ENCODE measurements around the gene HSPBAP1. TPM values are rescaled to one million over a fixed set of nuclear protein-coding genes. Genes with fewer than 3 reads are reported as not detected.

Gene HSPBAP1
- total RNA-seq, 4 donors from 2014 or later, result 12.4 to 17.3 (median 15.8) TPM

- no peak for DNase-seq
- 89 to 90% methylated on average over 2 of the region's 2 CpGs for WGBS, 2 donors
These were observed 5.8 kb downstream of the HSPBAP1 start for GRCh38 chr3:122787872-122788271.

GRCh38 chr3:122786066-122786465 is 7.6 kb downstream of the HSPBAP1 start:
- H3K4me1 ChIP-seq, result peaks cover 0 to 2% of the 10 kb centered on the region in 2 donors
- no peak for DNase-seq
- no peaks in the 10 kb centered on the region for H3K36me3 ChIP-seq
- no peaks in the 10 kb centered on the region for H3K27me3 ChIP-seq
- TF ChIP-seq CTCF (IDR thresholded peaks at IDR 0.05), result no peak
- no peak for TF ChIP-seq POLR2A (IDR thresholded peaks at IDR 0.05)
- no peaks in the 10 kb centered on the region for H3K9me3 ChIP-seq
- H3K27ac ChIP-seq, result no peak overlapping the region
- intact Hi-C loops (cut with DNase I), result no loop called here
- H3K4me3 ChIP-seq (replicated peaks in 1 of 3), result no peak overlapping the region
- 96% methylated on average over 1 of the region's 1 CpG for WGBS, 2 donors

More at GRCh38 chr3:122787872-122788271, 5.8 kb downstream of the HSPBAP1 start:
- no peaks in the 10 kb centered on the region for H3K36me3 ChIP-seq
- H3K4me1 ChIP-seq, result peaks cover 0 to 4% of the 10 kb centered on the region in 2 donors
- no peak overlapping the region for H3K4me3 ChIP-seq (replicated peaks in 1 of 3)
- no peak for TF ChIP-seq POLR2A (IDR thresholded peaks at IDR 0.05)
- no peak for TF ChIP-seq CTCF (IDR thresholded peaks at IDR 0.05)
- H3K27me3 ChIP-seq, result no peaks in the 10 kb centered on the region
- H3K9me3 ChIP-seq, result no peaks in the 10 kb centered on the region
- intact Hi-C loops (cut with DNase I), result no loop called here
- H3K27ac ChIP-seq, result no peak overlapping the region

- Histone ChIP-seq H3K9me3 (no peaks in the 10 kb centered on the region), H3K4me1 (no peaks in the 10 kb centered on the region), H3K27me3 (no peaks in the 10 kb centered on the region), H3K27ac (no peak overlapping the region), H3K36me3 (no peaks in the 10 kb centered on the region), H3K4me3 (replicated peaks in 1 of 3) (no peak overlapping the region)
- WGBS, 2 donors, result 75 to 80% methylated on average over 1 of the region's 1 CpG
- TF ChIP-seq CTCF (IDR thresholded peaks at IDR 0.05), result no peak
- TF ChIP-seq POLR2A (IDR thresholded peaks at IDR 0.05), result no peak
- no peak for DNase-seq
- intact Hi-C loops (cut with DNase I), result no loop called here
These were observed 8.4 kb downstream of the HSPBAP1 start for GRCh38 chr3:122785231-122785630.

- intact Hi-C loops (cut with DNase I), result no loop called here
- no peak for TF ChIP-seq POLR2A (IDR thresholded peaks at IDR 0.05)
- TF ChIP-seq CTCF (IDR thresholded peaks at IDR 0.05), result no peak
- Histone ChIP-seq H3K27ac (no peak overlapping the region), H3K36me3 (no peaks in the 10 kb centered on the region), H3K27me3 (no peaks in the 10 kb centered on the region), H3K4me3 (replicated peaks in 1 of 3) (no peak overlapping the region), H3K9me3 (no peaks in the 10 kb centered on the region), H3K4me1 (no peaks in the 10 kb centered on the region)
- DNase-seq, result no peak
- 98% methylated on average over 1 of the region's 1 CpG for WGBS, 2 donors
These were observed 9.2 kb downstream of the HSPBAP1 start for GRCh38 chr3:122784436-122784835.

- no peaks in the 10 kb centered on the region for H3K4me1 ChIP-seq
- H3K4me3 ChIP-seq (replicated peaks in 1 of 3), result no peak overlapping the region
- no peak for DNase-seq
- H3K36me3 ChIP-seq, result no peaks in the 10 kb centered on the region
- H3K27me3 ChIP-seq, result no peaks in the 10 kb centered on the region
- no peak overlapping the region for H3K27ac ChIP-seq
- WGBS, 2 donors, result 96 to 100% methylated on average over 1 of the region's 1 CpG
- TF ChIP-seq POLR2A (IDR thresholded peaks at IDR 0.05) (no peak), CTCF (IDR thresholded peaks at IDR 0.05) (no peak)
- intact Hi-C loops (cut with DNase I), result no loop called here
- no peaks in the 10 kb centered on the region for H3K9me3 ChIP-seq
These were observed 10.8 kb downstream of the HSPBAP1 start for GRCh38 chr3:122782804-122783203.
